ENCODE results near the gene SRL. TPM values are rescaled to one million over a fixed set of nuclear protein-coding genes. Genes with fewer than 3 reads are reported as not detected.

Gene SRL
- total and polyA plus RNA-seq, 2 experiments from 2014 or later = not detected

DNA sequence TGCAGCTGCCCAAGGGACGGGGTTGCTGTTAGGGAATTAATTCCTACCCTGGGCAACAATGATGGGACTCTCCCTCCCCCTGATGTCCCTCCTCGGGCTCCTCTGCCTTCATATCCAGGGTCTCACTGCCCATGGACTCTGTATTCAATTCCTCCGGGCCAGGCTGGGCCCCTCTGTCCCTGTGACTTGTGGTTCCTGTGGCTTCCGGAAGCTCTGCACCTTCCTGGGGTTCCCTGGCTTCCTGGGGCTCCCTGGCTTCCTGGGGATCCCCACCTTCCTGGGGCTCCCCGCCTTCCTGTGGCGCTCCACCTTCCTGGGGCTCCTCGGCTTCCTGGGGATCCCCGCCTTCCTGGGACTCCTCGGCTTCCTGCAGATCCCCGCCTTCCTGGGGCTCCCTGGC, 35.2 kb downstream of the SRL start:
- H3K4me2 ChIP-seq = no peak overlapping the region
- H3K4me3 ChIP-seq = no peak overlapping the region
- Mint-ChIP-seq H3K4me1 (no peaks in the 10 kb centered on the region), H3K9me3 (no peaks in the 10 kb centered on the region), H3K27me3 (ENCODE audit: insufficient read depth, low read depth, poor library complexity) (peaks cover 11% of the 10 kb centered on the region), H3K27ac (no peak overlapping the region), H3K4me3 (no peak overlapping the region), H3K36me3 (ENCODE audit: low read depth) (no peaks in the 10 kb centered on the region)
- no peaks in the 10 kb centered on the region for H3K27me3 ChIP-seq (ENCODE audit: insufficient read depth)
- no peaks in the 10 kb centered on the region for H3K79me2 ChIP-seq (replicated peaks; ENCODE audit: insufficient read depth)
- DNase-seq (ENCODE audit: low spot score) = no peak
- no peak overlapping the region for H2AFZ ChIP-seq
- H3K27ac ChIP-seq (ENCODE audit: low read depth) = no peak overlapping the region
- H3F3A ChIP-seq (replicated peaks; ENCODE audit: low read depth) = no peaks in the 10 kb centered on the region
- ATAC-seq = no peak
- H3K4me1 ChIP-seq (ENCODE audit: insufficient read depth) = no peaks in the 10 kb centered on the region
- TF ChIP-seq EZH2 (IDR thresholded peaks at IDR 0.05; ENCODE audit: low read depth, unreplicated experiment) (no peak), ZNF331 (CRISPR knock-in tag; IDR thresholded peaks at IDR 0.05; ENCODE audit: low read depth) (no peak), NANOG (IDR thresholded peaks at IDR 0.05; ENCODE audit: borderline replicate concordance) (no peak), JUNB (IDR thresholded peaks at IDR 0.05; ENCODE audit: unreplicated experiment) (no peak), STAT1 (IDR thresholded peaks at IDR 0.05; ENCODE audit: unreplicated experiment) (no peak)
- TF ChIP-seq, protein P1, sequence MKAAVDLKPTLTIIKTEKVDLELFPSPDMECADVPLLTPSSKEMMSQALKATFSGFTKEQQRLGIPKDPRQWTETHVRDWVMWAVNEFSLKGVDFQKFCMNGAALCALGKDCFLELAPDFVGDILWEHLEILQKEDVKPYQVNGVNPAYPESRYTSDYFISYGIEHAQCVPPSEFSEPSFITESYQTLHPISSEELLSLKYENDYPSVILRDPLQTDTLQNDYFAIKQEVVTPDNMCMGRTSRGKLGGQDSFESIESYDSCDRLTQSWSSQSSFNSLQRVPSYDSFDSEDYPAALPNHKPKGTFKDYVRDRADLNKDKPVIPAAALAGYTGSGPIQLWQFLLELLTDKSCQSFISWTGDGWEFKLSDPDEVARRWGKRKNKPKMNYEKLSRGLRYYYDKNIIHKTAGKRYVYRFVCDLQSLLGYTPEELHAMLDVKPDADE (IDR thresholded peaks at IDR 0.05) = no peak
- TF ChIP-seq, protein P2, sequence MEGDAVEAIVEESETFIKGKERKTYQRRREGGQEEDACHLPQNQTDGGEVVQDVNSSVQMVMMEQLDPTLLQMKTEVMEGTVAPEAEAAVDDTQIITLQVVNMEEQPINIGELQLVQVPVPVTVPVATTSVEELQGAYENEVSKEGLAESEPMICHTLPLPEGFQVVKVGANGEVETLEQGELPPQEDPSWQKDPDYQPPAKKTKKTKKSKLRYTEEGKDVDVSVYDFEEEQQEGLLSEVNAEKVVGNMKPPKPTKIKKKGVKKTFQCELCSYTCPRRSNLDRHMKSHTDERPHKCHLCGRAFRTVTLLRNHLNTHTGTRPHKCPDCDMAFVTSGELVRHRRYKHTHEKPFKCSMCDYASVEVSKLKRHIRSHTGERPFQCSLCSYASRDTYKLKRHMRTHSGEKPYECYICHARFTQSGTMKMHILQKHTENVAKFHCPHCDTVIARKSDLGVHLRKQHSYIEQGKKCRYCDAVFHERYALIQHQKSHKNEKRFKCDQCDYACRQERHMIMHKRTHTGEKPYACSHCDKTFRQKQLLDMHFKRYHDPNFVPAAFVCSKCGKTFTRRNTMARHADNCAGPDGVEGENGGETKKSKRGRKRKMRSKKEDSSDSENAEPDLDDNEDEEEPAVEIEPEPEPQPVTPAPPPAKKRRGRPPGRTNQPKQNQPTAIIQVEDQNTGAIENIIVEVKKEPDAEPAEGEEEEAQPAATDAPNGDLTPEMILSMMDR (conservative IDR thresholded peaks at IDR 0.05; ENCODE audit: low read depth in 2 of 2) = no peak
- H3K36me3 ChIP-seq (ENCODE audit: insufficient read depth) = no peaks in the 10 kb centered on the region
- H4K20me1 ChIP-seq (replicated peaks; ENCODE audit: insufficient read depth) = no peaks in the 10 kb centered on the region
- no peaks in the 10 kb centered on the region for H3K9me2 ChIP-seq (ENCODE audit: insufficient read depth)

DNA sequence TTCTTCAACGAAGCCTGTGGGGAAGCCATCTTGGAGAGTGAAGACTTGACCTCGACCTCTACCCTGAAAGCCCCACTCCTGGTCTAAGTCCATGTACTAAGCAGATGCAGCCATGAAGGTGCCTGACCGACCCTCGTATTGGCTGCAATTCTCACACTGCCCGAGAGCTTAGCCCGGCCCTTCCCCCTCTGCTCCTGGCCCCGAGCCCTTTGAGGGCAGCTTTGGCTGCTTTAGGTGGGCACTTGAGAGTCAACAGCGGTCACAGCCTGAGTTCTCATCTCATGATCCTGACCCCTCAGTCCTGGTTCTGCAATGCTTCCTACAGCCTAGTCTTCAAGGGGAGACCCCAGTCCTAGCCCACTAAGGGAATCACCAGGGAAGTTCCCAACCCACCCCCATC, 35.9 kb downstream of the SRL start:
- H3K9me2 ChIP-seq (ENCODE audit: insufficient read depth) = no peaks in the 10 kb centered on the region
- no peaks in the 10 kb centered on the region for H3K27me3 ChIP-seq (ENCODE audit: insufficient read depth)
- H3K36me3 ChIP-seq (ENCODE audit: insufficient read depth) = no peaks in the 10 kb centered on the region
- no peak overlapping the region for H3K27ac Mint-ChIP-seq
- H3K4me2 ChIP-seq = no peak overlapping the region
- H3K4me1 Mint-ChIP-seq = no peaks in the 10 kb centered on the region
- no peak overlapping the region for H2AFZ ChIP-seq
- H3K79me2 ChIP-seq (replicated peaks; ENCODE audit: insufficient read depth) = no peaks in the 10 kb centered on the region
- no peak overlapping the region for H3K4me3 Mint-ChIP-seq
- H3F3A ChIP-seq (replicated peaks; ENCODE audit: low read depth) = no peaks in the 10 kb centered on the region
- no peaks in the 10 kb centered on the region for H3K9me3 Mint-ChIP-seq
- ATAC-seq (no peak), DNase-seq (ENCODE audit: low spot score) (no peak)
- peaks cover 11% of the 10 kb centered on the region for H3K27me3 Mint-ChIP-seq (ENCODE audit: insufficient read depth, low read depth, poor library complexity)
- no peaks in the 10 kb centered on the region for H3K4me1 ChIP-seq (ENCODE audit: insufficient read depth)
- no peak overlapping the region for H3K4me3 ChIP-seq
- no peak overlapping the region for H3K27ac ChIP-seq (ENCODE audit: low read depth)
- H4K20me1 ChIP-seq (replicated peaks; ENCODE audit: insufficient read depth) = no peaks in the 10 kb centered on the region
- H3K36me3 Mint-ChIP-seq (ENCODE audit: low read depth) = no peaks in the 10 kb centered on the region
- TF ChIP-seq POLR2AphosphoS5 (IDR thresholded peaks at IDR 0.05; ENCODE audit: low read depth) (no peak), ZNF114 (CRISPR knock-in tag; IDR thresholded peaks at IDR 0.05) (no peak), ZNF331 (CRISPR knock-in tag; IDR thresholded peaks at IDR 0.05; ENCODE audit: low read depth) (no peak), EZH2phosphoT487 (IDR thresholded peaks at IDR 0.05; ENCODE audit: unreplicated experiment) (no peak), NANOG (IDR thresholded peaks at IDR 0.05; ENCODE audit: borderline replicate concordance) (no peak)
- TF ChIP-seq, protein P2 (conservative IDR thresholded peaks at IDR 0.05; ENCODE audit: low read depth in 2 of 2) = no peak
- TF ChIP-seq, protein P3, sequence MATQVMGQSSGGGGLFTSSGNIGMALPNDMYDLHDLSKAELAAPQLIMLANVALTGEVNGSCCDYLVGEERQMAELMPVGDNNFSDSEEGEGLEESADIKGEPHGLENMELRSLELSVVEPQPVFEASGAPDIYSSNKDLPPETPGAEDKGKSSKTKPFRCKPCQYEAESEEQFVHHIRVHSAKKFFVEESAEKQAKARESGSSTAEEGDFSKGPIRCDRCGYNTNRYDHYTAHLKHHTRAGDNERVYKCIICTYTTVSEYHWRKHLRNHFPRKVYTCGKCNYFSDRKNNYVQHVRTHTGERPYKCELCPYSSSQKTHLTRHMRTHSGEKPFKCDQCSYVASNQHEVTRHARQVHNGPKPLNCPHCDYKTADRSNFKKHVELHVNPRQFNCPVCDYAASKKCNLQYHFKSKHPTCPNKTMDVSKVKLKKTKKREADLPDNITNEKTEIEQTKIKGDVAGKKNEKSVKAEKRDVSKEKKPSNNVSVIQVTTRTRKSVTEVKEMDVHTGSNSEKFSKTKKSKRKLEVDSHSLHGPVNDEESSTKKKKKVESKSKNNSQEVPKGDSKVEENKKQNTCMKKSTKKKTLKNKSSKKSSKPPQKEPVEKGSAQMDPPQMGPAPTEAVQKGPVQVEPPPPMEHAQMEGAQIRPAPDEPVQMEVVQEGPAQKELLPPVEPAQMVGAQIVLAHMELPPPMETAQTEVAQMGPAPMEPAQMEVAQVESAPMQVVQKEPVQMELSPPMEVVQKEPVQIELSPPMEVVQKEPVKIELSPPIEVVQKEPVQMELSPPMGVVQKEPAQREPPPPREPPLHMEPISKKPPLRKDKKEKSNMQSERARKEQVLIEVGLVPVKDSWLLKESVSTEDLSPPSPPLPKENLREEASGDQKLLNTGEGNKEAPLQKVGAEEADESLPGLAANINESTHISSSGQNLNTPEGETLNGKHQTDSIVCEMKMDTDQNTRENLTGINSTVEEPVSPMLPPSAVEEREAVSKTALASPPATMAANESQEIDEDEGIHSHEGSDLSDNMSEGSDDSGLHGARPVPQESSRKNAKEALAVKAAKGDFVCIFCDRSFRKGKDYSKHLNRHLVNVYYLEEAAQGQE (IDR thresholded peaks at IDR 0.05; ENCODE audit: unreplicated experiment) = no peak

Measured in GM23338 (cell line).